ENCODE results near the gene TBX3. TPM values are rescaled to one million over a fixed set of nuclear protein-coding genes. Genes with fewer than 3 reads are reported as not detected.

Gene TBX3
- total and polyA plus RNA-seq, 10 of the 15 experiments (the other 5 are each of a cell fraction or from before 2014, with no cell fraction given) = 0.04 to 0.28 (median 0.08) TPM; not detected in 7

DNA sequence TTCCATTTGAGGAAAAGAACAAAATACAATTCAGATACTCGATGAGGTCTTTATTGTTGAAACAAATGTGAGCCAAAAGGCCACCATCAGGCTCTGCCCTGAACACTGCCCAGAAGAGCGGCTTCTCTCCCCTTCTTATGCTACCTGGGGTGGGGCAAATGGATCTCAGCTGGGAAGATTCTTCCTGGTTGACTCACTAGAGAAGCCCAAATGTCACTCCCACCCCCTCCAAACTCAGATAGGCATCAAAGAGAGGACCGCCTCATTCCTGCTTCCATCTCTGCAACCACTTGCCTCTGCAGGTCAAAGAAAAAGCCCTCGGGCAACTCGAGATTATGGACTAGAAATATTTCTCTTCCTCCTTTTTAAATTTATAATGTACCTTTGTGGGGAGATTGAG is 55.8 kb downstream of the TBX3 start:
- ChIA-PET SMC1A (ENCODE audit: uncharacterized antibody, unreplicated experiment) (no interaction called here), CTCF (no interaction called here), POLR2A (no interaction called here), RAD21 (ENCODE audit: unreplicated experiment) (no interaction called here)
- in situ Hi-C loops (cut with MboI) = loop anchor here (10.0 kb wide), 1 partner anchor 1287 kb away; no protein-coding TSS in a partner anchor
- Histone ChIP-seq H3K36me3 (ENCODE audit: control insufficient read depth in 2 of 2, insufficient read depth in 2 of 2, low read length in 1 of 2) (no peaks in the 10 kb centered on the region), H3K9me3 (replicated peaks; ENCODE audit: control insufficient read depth, insufficient read depth, low read length) (no peaks in the 10 kb centered on the region), H3K4me1 (ENCODE audit: control insufficient read depth, insufficient read depth, low read length) (no peaks in the 10 kb centered on the region), H3K4me2 (ENCODE audit: control insufficient read depth, insufficient read depth) (no peak overlapping the region), H3K79me2 (ENCODE audit: control insufficient read depth, insufficient read depth, low read length) (no peaks in the 10 kb centered on the region), H3K4me3 (no peak overlapping the region), H3K27me3 (replicated peaks in 1 of 2; ENCODE audit: control insufficient read depth in 2 of 2, insufficient read depth in 2 of 2, low read length in 1 of 2) (no peaks in the 10 kb centered on the region), H3K27ac (ENCODE audit: control insufficient read depth, insufficient read depth) (no peak overlapping the region), H4K20me1 (ENCODE audit: control insufficient read depth, insufficient read depth) (no peaks in the 10 kb centered on the region), H3K9ac (ENCODE audit: control insufficient read depth, insufficient read depth, low read length) (no peak overlapping the region), H2AFZ (ENCODE audit: control insufficient read depth, low read depth, low read length) (no peak overlapping the region)
- ATAC-seq (no peak), FAIRE-seq (no peak), DNase-seq (ENCODE audit: low read depth, low spot score) (no peak)
- WGBS (ENCODE audit: insufficient coverage, insufficient replicate concordance, low lambda C conversion rate, missing lambda C conversion rate) = 9% methylated on average over 5 of the region's 5 CpGs
- no TSS peak for BruUV-seq (replicated peaks)
- TF ChIP-seq GATAD2B (conservative IDR thresholded peaks at IDR 0.05; ENCODE audit: low read depth) (no peak), CBFB (IDR thresholded peaks at IDR 0.05; ENCODE audit: low read depth) (no peak), HDGF (IDR thresholded peaks at IDR 0.05) (no peak), SPI1 (IDR thresholded peaks at IDR 0.05; ENCODE audit: borderline replicate concordance, insufficient read depth, low read depth, low read length) (no peak)
- TF ChIP-seq, protein P1, sequence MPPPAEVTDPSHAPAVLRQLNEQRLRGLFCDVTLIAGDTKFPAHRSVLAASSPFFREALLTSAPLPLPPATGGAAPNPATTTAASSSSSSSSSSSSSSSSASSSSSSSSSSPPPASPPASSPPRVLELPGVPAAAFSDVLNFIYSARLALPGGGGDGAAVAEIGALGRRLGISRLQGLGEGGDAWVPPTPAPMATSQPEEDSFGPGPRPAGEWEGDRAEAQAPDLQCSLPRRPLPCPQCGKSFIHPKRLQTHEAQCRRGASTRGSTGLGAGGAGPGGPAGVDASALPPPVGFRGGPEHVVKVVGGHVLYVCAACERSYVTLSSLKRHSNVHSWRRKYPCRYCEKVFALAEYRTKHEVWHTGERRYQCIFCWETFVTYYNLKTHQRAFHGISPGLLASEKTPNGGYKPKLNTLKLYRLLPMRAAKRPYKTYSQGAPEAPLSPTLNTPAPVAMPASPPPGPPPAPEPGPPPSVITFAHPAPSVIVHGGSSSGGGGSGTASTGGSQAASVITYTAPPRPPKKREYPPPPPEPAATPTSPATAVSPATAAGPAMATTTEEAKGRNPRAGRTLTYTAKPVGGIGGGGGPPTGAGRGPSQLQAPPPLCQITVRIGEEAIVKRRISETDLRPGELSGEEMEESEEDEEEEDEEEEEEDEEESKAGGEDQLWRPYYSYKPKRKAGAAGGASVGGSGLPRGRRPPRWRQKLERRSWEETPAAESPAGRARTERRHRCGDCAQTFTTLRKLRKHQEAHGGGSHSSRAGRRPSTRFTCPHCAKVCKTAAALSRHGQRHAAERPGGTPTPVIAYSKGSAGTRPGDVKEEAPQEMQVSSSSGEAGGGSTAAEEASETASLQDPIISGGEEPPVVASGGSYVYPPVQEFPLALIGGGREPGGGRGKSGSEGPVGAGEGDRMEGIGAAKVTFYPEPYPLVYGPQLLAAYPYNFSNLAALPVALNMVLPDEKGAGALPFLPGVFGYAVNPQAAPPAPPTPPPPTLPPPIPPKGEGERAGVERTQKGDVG (CRISPR knock-in tag; IDR thresholded peaks at IDR 0.05) = no peak
- TF ChIP-seq, protein P2, sequence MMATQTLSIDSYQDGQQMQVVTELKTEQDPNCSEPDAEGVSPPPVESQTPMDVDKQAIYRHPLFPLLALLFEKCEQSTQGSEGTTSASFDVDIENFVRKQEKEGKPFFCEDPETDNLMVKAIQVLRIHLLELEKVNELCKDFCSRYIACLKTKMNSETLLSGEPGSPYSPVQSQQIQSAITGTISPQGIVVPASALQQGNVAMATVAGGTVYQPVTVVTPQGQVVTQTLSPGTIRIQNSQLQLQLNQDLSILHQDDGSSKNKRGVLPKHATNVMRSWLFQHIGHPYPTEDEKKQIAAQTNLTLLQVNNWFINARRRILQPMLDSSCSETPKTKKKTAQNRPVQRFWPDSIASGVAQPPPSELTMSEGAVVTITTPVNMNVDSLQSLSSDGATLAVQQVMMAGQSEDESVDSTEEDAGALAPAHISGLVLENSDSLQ (IDR thresholded peaks at IDR 0.05) = no peak
- intact Hi-C loops (cut with micrococcal nuclease; ENCODE audit: unreplicated experiment) = no loop called here
